Mucosa of stomach (tissue), 1 donor: Measurements from ENCODE around the gene PRKCI.
"Not testable (repeated sequence)": the region's sequence is repeated elsewhere in the genome, so short reads cannot be mapped to it uniquely, and the experiment has no call there.

ENCODE experiments used
- H3K27me3 ChIP-seq: one replicate; pipeline ENCODE4 v1.7.0; 2013; ENCODE audit warnings: mild to moderate bottlenecking, low read length; ENCODE audit not compliant: control insufficient read depth, insufficient read depth
- H3K36me3 ChIP-seq: one replicate; pipeline ENCODE4 v1.7.0; 2013; ENCODE audit warnings: low read length; ENCODE audit not compliant: control insufficient read depth, insufficient read depth
- H3K4me1 ChIP-seq: one replicate; pipeline ENCODE4 v1.7.0; 2013; ENCODE audit warnings: mild to moderate bottlenecking, low read length; ENCODE audit not compliant: control insufficient read depth, insufficient read depth
- H3K4me3 ChIP-seq: one replicate; pipeline ENCODE4 v1.7.0; 2013; ENCODE audit warnings: low read length
- H3K9ac ChIP-seq: one replicate; pipeline ENCODE4 v1.7.0; 2013; ENCODE audit warnings: mild to moderate bottlenecking, low read length, moderate library complexity
- H3K9me3 ChIP-seq: one replicate; pipeline ENCODE4 v1.7.0; 2013; ENCODE audit warnings: mild to moderate bottlenecking, low read length, moderate library complexity; ENCODE audit not compliant: control insufficient read depth
- donor health status: Pancreatic carcinoma.

Gene PRKCI

GRCh38 chr3:170309046-170309445, 86.8 kb downstream of the PRKCI start:
- no peaks in the 10 kb centered on the region for H3K27me3 ChIP-seq
- peaks cover 19% of the 10 kb centered on the region for H3K4me1 ChIP-seq
- no peak overlapping the region for H3K4me3 ChIP-seq
- no peak overlapping the region for H3K9ac ChIP-seq
- H3K9me3 ChIP-seq, result no peaks in the 10 kb centered on the region
- no peaks in the 10 kb centered on the region for H3K36me3 ChIP-seq

GRCh38 chr3:170317954-170318353, 95.7 kb downstream of the PRKCI start:
- H3K4me1 ChIP-seq, result peaks cover 8% of the 10 kb centered on the region

GRCh38 chr3:170320461-170321121, 98.4 kb downstream of the PRKCI start:
- Histone ChIP-seq H3K9ac (no peak overlapping the region), H3K4me1 (peaks cover 10% of the 10 kb centered on the region), H3K9me3 (no peaks in the 10 kb centered on the region), H3K27me3 (no peaks in the 10 kb centered on the region), H3K4me3 (no peak overlapping the region), H3K36me3 (no peaks in the 10 kb centered on the region)

More at GRCh38 chr3:170317954-170318353, 95.7 kb downstream of the PRKCI start:
- no peak overlapping the region for H3K4me3 ChIP-seq
- no peaks in the 10 kb centered on the region for H3K27me3 ChIP-seq
- H3K36me3 ChIP-seq, result no peaks in the 10 kb centered on the region
- H3K9me3 ChIP-seq, result no peaks in the 10 kb centered on the region
- H3K9ac ChIP-seq, result no peak overlapping the region

- Histone ChIP-seq H3K36me3 (no peaks in the 10 kb centered on the region), H3K27me3 (no peaks in the 10 kb centered on the region), H3K9ac (no peak overlapping the region), H3K9me3 (no peaks in the 10 kb centered on the region), H3K4me1 (peaks cover 10% of the 10 kb centered on the region), H3K4me3 (no peak overlapping the region)
Measured at GRCh38 chr3:170321321-170322034, 99.3 kb downstream of the PRKCI start.

GRCh38 chr3:170322566-170323269, 100.5 kb downstream of the PRKCI start:
- no peaks in the 10 kb centered on the region for H3K36me3 ChIP-seq
- H3K9me3 ChIP-seq, result no peaks in the 10 kb centered on the region
- H3K9ac ChIP-seq, result no peak overlapping the region
- no peaks in the 10 kb centered on the region for H3K27me3 ChIP-seq
- peaks cover 10% of the 10 kb centered on the region for H3K4me1 ChIP-seq
- H3K4me3 ChIP-seq, result no peak overlapping the region

- no peak overlapping the region for H3K9ac ChIP-seq
- no peaks in the 10 kb centered on the region for H3K36me3 ChIP-seq
- H3K4me3 ChIP-seq, result no peak overlapping the region
- peaks cover 10% of the 10 kb centered on the region for H3K4me1 ChIP-seq
- no peaks in the 10 kb centered on the region for H3K27me3 ChIP-seq
- H3K9me3 ChIP-seq, result no peaks in the 10 kb centered on the region
Measured at GRCh38 chr3:170323331-170323730, 101.1 kb downstream of the PRKCI start.

- H3K36me3 ChIP-seq, result no peaks in the 10 kb centered on the region
- no peaks in the 10 kb centered on the region for H3K9me3 ChIP-seq
- H3K9ac ChIP-seq, result no peak overlapping the region
- H3K27me3 ChIP-seq, result no peaks in the 10 kb centered on the region
- H3K4me3 ChIP-seq, result no peak overlapping the region
- H3K4me1 ChIP-seq, result peaks cover 17% of the 10 kb centered on the region
Measured at GRCh38 chr3:170324962-170325361, 102.7 kb downstream of the PRKCI start.

GRCh38 chr3:170327040-170327808, 105.0 kb downstream of the PRKCI start:
- no peaks in the 10 kb centered on the region for H3K27me3 ChIP-seq
- no peak overlapping the region for H3K9ac ChIP-seq
- no peak overlapping the region for H3K4me3 ChIP-seq
- no peaks in the 10 kb centered on the region for H3K36me3 ChIP-seq
- H3K4me1 ChIP-seq, result peaks cover 21% of the 10 kb centered on the region
- no peaks in the 10 kb centered on the region for H3K9me3 ChIP-seq

- H3K9ac ChIP-seq, H3K4me3 ChIP-seq, H3K9me3 ChIP-seq, H3K36me3 ChIP-seq, H3K27me3 ChIP-seq: not testable (repeated sequence)
- peaks cover 17% of the 10 kb centered on the region for H3K4me1 ChIP-seq
Measured at GRCh38 chr3:170327868-170328548, 105.8 kb downstream of the PRKCI start.

GRCh38 chr3:170330366-170330765, 108.1 kb downstream of the PRKCI start:
- no peaks in the 10 kb centered on the region for H3K36me3 ChIP-seq

GRCh38 chr3:170331143-170331542, 108.9 kb downstream of the PRKCI start:
- peaks cover 38% of the 10 kb centered on the region for H3K4me1 ChIP-seq
- H3K9ac ChIP-seq, result no peak overlapping the region
- no peaks in the 10 kb centered on the region for H3K27me3 ChIP-seq
- H3K9me3 ChIP-seq, result no peaks in the 10 kb centered on the region
- no peaks in the 10 kb centered on the region for H3K36me3 ChIP-seq
- no peak overlapping the region for H3K4me3 ChIP-seq

More at GRCh38 chr3:170330366-170330765, 108.1 kb downstream of the PRKCI start:
- no peak overlapping the region for H3K4me3 ChIP-seq
- H3K9ac ChIP-seq, result no peak overlapping the region
- H3K4me1 ChIP-seq, result peaks cover 32% of the 10 kb centered on the region
- H3K9me3 ChIP-seq, result no peaks in the 10 kb centered on the region
- no peaks in the 10 kb centered on the region for H3K27me3 ChIP-seq
